ENCODE measurements around the gene CCNJ. TPM values are rescaled to one million over a fixed set of nuclear protein-coding genes. Genes with fewer than 3 reads are reported as not detected.

Gene CCNJ
- total and polyA plus RNA-seq, 9 of the 15 experiments (the other 6 are each of a cell fraction or from before 2014, with no cell fraction given), result 0.69 to 15.7 (median 9.2) TPM

DNA sequence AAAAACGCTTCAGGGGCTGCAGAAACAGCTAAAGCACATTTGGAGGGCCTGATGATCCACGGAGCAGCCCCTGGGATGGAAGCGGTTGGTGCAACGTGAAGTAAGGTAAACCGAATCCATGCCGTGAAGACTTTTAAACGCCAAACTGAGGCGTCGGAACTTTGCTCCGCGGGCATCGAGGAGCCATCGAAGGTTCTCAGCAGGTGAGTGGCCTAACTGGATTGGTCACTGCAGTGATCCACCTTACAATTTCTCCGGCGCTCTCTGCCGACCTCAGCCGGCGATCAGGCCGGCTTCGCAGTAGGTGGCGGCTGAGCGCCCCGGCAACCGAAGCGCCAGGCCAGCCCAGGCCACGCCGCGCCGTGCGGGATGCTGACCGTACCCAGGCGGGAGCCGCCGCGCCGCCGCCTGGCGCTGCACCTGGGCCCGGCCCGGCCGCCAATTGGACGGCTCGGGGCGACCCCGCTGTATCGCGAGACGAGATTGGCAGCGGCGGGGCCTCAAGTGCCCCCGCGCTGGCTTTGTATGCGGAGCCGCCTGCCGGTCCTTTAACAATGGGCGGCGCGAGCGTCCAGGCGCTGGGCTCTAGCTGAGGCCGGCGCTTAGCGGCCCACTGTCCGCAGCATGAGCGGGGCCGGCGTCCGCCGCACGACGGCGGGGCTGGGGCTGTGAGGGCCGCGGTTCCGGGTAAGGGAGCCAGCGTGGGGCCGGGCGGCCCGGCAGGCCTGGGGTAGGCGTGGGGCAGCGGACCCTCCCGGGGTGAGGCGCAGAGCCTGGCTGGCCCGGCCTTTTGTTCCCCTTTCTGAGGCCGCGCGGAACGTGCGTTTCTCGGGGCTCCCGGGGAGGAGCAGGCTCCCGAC lies at the start of gene CCNJ (continued):
- TF ChIP-seq NONO (IDR thresholded peaks at IDR 0.05; ENCODE audit: low read depth in 2 of 2, low read length in 1 of 2), result peak; percentile 64 to 90; a peak in 3 of 4 replicates
- TF ChIP-seq ZNF197 (CRISPR knock-in tag; IDR thresholded peaks at IDR 0.05; ENCODE audit: low read depth), result no peak
- TF ChIP-seq, protein P1, sequence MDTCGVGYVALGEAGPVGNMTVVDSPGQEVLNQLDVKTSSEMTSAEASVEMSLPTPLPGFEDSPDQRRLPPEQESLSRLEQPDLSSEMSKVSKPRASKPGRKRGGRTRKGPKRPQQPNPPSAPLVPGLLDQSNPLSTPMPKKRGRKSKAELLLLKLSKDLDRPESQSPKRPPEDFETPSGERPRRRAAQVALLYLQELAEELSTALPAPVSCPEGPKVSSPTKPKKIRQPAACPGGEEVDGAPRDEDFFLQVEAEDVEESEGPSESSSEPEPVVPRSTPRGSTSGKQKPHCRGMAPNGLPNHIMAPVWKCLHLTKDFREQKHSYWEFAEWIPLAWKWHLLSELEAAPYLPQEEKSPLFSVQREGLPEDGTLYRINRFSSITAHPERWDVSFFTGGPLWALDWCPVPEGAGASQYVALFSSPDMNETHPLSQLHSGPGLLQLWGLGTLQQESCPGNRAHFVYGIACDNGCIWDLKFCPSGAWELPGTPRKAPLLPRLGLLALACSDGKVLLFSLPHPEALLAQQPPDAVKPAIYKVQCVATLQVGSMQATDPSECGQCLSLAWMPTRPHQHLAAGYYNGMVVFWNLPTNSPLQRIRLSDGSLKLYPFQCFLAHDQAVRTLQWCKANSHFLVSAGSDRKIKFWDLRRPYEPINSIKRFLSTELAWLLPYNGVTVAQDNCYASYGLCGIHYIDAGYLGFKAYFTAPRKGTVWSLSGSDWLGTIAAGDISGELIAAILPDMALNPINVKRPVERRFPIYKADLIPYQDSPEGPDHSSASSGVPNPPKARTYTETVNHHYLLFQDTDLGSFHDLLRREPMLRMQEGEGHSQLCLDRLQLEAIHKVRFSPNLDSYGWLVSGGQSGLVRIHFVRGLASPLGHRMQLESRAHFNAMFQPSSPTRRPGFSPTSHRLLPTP (IDR thresholded peaks at IDR 0.05; ENCODE audit: borderline replicate concordance, extremely low read depth, insufficient read length), result no peak
- TF ChIP-seq, protein P2, sequence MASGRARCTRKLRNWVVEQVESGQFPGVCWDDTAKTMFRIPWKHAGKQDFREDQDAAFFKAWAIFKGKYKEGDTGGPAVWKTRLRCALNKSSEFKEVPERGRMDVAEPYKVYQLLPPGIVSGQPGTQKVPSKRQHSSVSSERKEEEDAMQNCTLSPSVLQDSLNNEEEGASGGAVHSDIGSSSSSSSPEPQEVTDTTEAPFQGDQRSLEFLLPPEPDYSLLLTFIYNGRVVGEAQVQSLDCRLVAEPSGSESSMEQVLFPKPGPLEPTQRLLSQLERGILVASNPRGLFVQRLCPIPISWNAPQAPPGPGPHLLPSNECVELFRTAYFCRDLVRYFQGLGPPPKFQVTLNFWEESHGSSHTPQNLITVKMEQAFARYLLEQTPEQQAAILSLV (tag; IDR thresholded peaks at IDR 0.05), result no peak
- TF ChIP-seq IFI16 (CRISPR knock-in tag; IDR thresholded peaks at IDR 0.05), result no peak
- TF ChIP-seq ZNF76 (CRISPR knock-in tag; IDR thresholded peaks at IDR 0.05; ENCODE audit: borderline replicate concordance), result no peak
- TF ChIP-seq STAT5B (CRISPR knock-in tag; IDR thresholded peaks at IDR 0.05), result no peak
- TF ChIP-seq, protein P3, sequence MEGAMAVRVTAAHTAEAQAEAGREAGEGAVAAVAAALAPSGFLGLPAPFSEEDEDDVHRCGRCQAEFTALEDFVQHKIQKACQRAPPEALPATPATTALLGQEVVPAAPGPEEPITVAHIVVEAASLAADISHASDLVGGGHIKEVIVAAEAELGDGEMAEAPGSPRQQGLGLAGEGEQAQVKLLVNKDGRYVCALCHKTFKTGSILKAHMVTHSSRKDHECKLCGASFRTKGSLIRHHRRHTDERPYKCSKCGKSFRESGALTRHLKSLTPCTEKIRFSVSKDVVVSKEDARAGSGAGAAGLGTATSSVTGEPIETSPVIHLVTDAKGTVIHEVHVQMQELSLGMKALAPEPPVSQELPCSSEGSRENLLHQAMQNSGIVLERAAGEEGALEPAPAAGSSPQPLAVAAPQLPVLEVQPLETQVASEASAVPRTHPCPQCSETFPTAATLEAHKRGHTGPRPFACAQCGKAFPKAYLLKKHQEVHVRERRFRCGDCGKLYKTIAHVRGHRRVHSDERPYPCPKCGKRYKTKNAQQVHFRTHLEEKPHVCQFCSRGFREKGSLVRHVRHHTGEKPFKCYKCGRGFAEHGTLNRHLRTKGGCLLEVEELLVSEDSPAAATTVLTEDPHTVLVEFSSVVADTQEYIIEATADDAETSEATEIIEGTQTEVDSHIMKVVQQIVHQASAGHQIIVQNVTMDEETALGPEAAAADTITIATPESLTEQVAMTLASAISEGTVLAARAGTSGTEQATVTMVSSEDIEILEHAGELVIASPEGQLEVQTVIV (CRISPR knock-in tag; IDR thresholded peaks at IDR 0.05; ENCODE audit: borderline replicate concordance), result no peak
- TF ChIP-seq ZC3H11A (IDR thresholded peaks at IDR 0.05; ENCODE audit: low read depth, low read length), result no peak
- TF ChIP-seq TEAD2 (tag; IDR thresholded peaks at IDR 0.05), result no peak
- TF ChIP-seq ZNF316 (IDR thresholded peaks at IDR 0.05), result no peak
- TF ChIP-seq, protein P4, sequence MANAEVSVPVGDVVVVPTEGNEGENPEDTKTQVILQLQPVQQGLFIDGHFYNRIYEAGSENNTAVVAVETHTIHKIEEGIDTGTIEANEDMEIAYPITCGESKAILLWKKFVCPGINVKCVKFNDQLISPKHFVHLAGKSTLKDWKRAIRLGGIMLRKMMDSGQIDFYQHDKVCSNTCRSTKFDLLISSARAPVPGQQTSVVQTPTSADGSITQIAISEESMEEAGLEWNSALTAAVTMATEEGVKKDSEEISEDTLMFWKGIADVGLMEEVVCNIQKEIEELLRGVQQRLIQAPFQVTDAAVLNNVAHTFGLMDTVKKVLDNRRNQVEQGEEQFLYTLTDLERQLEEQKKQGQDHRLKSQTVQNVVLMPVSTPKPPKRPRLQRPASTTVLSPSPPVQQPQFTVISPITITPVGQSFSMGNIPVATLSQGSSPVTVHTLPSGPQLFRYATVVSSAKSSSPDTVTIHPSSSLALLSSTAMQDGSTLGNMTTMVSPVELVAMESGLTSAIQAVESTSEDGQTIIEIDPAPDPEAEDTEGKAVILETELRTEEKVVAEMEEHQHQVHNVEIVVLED (CRISPR knock-in tag; IDR thresholded peaks at IDR 0.05), result peak; percentile 50; the same call in 1 of the 2 replicates
- no peak for TF ChIP-seq ZNF707 (CRISPR knock-in tag; conservative IDR thresholded peaks at IDR 0.05)
- peak; percentile 30 for TF ChIP-seq FIP1L1 (IDR thresholded peaks at IDR 0.05; ENCODE audit: low read depth, low read length, poor library complexity, severe bottlenecking)
- no peak for TF ChIP-seq PTTG1 (tag; IDR thresholded peaks at IDR 0.05; ENCODE audit: low read depth)
- TF ChIP-seq ZNF212 (CRISPR knock-in tag; IDR thresholded peaks at IDR 0.05), result no peak
- TF ChIP-seq, protein P5, sequence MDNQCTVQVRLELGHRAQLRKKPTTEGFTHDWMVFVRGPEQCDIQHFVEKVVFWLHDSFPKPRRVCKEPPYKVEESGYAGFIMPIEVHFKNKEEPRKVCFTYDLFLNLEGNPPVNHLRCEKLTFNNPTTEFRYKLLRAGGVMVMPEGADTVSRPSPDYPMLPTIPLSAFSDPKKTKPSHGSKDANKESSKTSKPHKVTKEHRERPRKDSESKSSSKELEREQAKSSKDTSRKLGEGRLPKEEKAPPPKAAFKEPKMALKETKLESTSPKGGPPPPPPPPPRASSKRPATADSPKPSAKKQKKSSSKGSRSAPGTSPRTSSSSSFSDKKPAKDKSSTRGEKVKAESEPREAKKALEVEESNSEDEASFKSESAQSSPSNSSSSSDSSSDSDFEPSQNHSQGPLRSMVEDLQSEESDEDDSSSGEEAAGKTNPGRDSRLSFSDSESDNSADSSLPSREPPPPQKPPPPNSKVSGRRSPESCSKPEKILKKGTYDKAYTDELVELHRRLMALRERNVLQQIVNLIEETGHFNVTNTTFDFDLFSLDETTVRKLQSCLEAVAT (IDR thresholded peaks at IDR 0.05), result no peak

Data from K562 (cell line).